ENCODE results near the gene IGF1R. TPM values are rescaled to one million over a fixed set of nuclear protein-coding genes. Genes with fewer than 3 reads are reported as not detected.

The IGF1R gene
- total RNA-seq, 1 experiment from 2014 or later, result 125 TPM

GRCh38 chr15:98717371-98717770, 69.0 kb downstream of the IGF1R start:
- Mint-ChIP-seq H3K27me3 (ENCODE audit: low read depth) (no peaks in the 10 kb centered on the region), H3K27ac (no peak overlapping the region), H3K36me3 (peaks cover 3% of the 10 kb centered on the region), H3K9me3 (no peaks in the 10 kb centered on the region), H3K4me3 (no peak overlapping the region), H3K4me1 (peaks cover 95% of the 10 kb centered on the region)
- POLR2A ChIA-PET, result no interaction called here
- ATAC-seq (no peak), DNase-seq (ENCODE audit: low spot score) (no peak)
- no peak for TF ChIP-seq FOXP1 (CRISPR knock-in tag; IDR thresholded peaks at IDR 0.05; ENCODE audit: borderline replicate concordance)
- CTCF ChIA-PET, result no interaction called here

GRCh38 chr15:98717942-98718341, 69.6 kb downstream of the IGF1R start:
- CTCF ChIA-PET, result interaction anchor here (1.3 to 2.0 kb wide), 2 partner anchors 47 to 61 kb away, joined by 4 to 5 read pairs; no protein-coding TSS in a partner anchor
- TF ChIP-seq CTCF (IDR thresholded peaks at IDR 0.05) (no peak), ZNF317 (CRISPR knock-in tag; IDR thresholded peaks at IDR 0.05; ENCODE audit: borderline replicate concordance, low read depth) (no peak), ZNF281 (CRISPR knock-in tag; IDR thresholded peaks at IDR 0.05) (no peak), ZBTB43 (CRISPR knock-in tag; IDR thresholded peaks at IDR 0.05) (no peak), ZNF232 (CRISPR knock-in tag; IDR thresholded peaks at IDR 0.05) (no peak), ZNF532 (CRISPR knock-in tag; IDR thresholded peaks at IDR 0.05; ENCODE audit: borderline replicate concordance) (no peak), ESRRA (CRISPR knock-in tag; IDR thresholded peaks at IDR 0.05; ENCODE audit: borderline replicate concordance) (no peak), CREB1 (CRISPR knock-in tag; IDR thresholded peaks at IDR 0.05) (no peak)
- no peaks in the 10 kb centered on the region for H3K27me3 Mint-ChIP-seq (ENCODE audit: low read depth)
- H3K36me3 Mint-ChIP-seq, result 0 out of 2 replicates have a peak, but pooled peaks cover 3% of the 10 kb centered on the region
- ATAC-seq (no peak), DNase-seq (ENCODE audit: low spot score) (no peak)
- peak overlapping the region; percentile 36; the same call in 1 of the 2 replicates for H3K4me3 Mint-ChIP-seq
- no peaks in the 10 kb centered on the region for H3K9me3 Mint-ChIP-seq
- H3K27ac Mint-ChIP-seq, result peak overlapping the region; percentile 80
- POLR2A ChIA-PET, result interaction anchor here (0.7 kb wide), 1 partner anchor 133 kb away, joined by 3 read pairs; no protein-coding TSS in a partner anchor
- peaks cover 95% of the 10 kb centered on the region for H3K4me1 Mint-ChIP-seq

- 0 out of 2 replicates have a peak, but pooled peaks cover 3% of the 10 kb centered on the region for H3K36me3 Mint-ChIP-seq
- H3K27me3 Mint-ChIP-seq (ENCODE audit: low read depth), result no peaks in the 10 kb centered on the region
- peak overlapping the region; percentile 36 for H3K4me3 Mint-ChIP-seq
- peak overlapping the region; percentile 88 for H3K27ac Mint-ChIP-seq
- H3K9me3 Mint-ChIP-seq, result no peaks in the 10 kb centered on the region
- peaks cover 95% of the 10 kb centered on the region for H3K4me1 Mint-ChIP-seq
- POLR2A ChIA-PET, result interaction anchor here (0.7 to 1.6 kb wide), 2 partner anchors 25 to 132 kb away, joined by 3 read pairs; no protein-coding TSS in a partner anchor
- CTCF ChIA-PET, result interaction anchor here (0.6 to 2.0 kb wide), 5 partner anchors 9 to 133 kb away, joined by 3 to 5 read pairs (median 3); no protein-coding TSS in a partner anchor
- ATAC-seq, result no peak
- no peak for DNase-seq (ENCODE audit: low spot score)
- TF ChIP-seq HMGXB4 (CRISPR knock-in tag; IDR thresholded peaks at IDR 0.05), result no peak
- TF ChIP-seq TEAD1 (CRISPR knock-in tag; IDR thresholded peaks at IDR 0.05), result no peak
- TF ChIP-seq NFYB (CRISPR knock-in tag; conservative IDR thresholded peaks at IDR 0.05; ENCODE audit: low read depth), result no peak
- TF ChIP-seq E2F1 (CRISPR knock-in tag; IDR thresholded peaks at IDR 0.05), result no peak
- no peak for TF ChIP-seq ZNF281 (CRISPR knock-in tag; IDR thresholded peaks at IDR 0.05)
Observed at GRCh38 chr15:98718426-98719136, 70.2 kb downstream of the IGF1R start.

Measured in WTC11 (cell line).